ENCODE data around the gene RNF114.
"Not testable (repeated sequence)": the region's sequence is repeated elsewhere in the genome, so short reads cannot be mapped to it uniquely, and the experiment has no call there.

The RNF114 gene

DNA sequence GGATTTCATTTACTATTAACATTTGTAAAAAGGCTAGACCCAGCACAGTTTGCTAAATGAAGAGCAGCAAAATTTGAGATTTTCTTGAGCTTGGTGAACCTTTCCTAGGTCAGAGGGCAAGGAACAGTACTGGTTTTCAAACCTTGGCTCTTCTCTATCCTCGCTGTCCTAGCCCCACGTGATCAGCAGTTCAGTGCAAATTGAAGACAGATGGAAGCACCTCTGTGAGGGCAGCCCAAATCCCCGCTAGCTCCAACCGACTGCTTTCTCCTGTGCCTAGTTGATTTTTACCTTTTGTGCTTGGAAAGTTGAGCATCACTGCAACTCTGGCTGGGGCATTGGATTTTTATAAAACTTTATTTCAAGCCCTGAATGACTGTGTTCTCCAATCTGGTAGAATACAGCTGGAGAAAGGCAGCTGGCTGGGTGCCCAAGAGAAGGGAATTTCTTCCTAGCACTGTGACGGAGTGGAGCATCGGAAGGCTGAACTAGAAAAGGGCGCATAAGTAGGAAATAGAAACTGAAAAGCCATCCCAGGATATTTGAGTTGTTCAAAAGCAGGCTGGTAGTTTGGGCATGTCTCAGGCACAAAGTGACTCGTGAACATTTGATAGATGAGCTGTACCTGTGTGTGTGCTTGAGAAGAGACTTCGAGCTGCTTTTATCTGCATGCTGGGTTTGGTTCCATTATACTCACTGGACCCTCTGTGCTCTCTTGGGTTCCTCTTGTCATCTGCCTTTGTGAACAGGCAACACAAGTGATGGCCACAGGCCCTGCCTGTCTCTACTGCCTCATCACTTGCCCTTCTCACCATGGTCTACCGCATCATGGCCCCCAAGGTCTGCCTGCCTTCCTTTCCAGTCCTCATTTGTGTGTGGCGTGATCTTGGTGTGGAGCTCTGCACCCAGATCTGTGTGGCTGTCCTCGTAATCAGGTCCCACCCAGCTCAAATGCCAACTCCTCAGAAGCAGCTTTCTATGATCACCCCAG lies 2.3 kb downstream of the RNF114 start:
- no peaks in the 10 kb centered on the region for H3K27me3 Mint-ChIP-seq
- H3K9me3 Mint-ChIP-seq, result no peaks in the 10 kb centered on the region
- H3K4me3 Mint-ChIP-seq, result peak overlapping the region; percentile 98
- peaks cover 55% of the 10 kb centered on the region for H3K4me1 Mint-ChIP-seq
- peaks cover 4% of the 10 kb centered on the region for H3K36me3 Mint-ChIP-seq
- peak overlapping the region; percentile 63 for H3K27ac Mint-ChIP-seq

- Mint-ChIP-seq H3K9me3 (no peaks in the 10 kb centered on the region), H3K27ac (no peak overlapping the region), H3K27me3 (no peaks in the 10 kb centered on the region), H3K4me1 (peaks cover 51% of the 10 kb centered on the region), H3K36me3 (peaks cover 7% of the 10 kb centered on the region), H3K4me3 (no peak overlapping the region)
Observed at GRCh38 chr20:49941456-49941855, 5.3 kb downstream of the RNF114 start.

- Mint-ChIP-seq H3K4me1 (peaks cover 51% of the 10 kb centered on the region), H3K36me3 (peaks cover 9% of the 10 kb centered on the region), H3K27me3 (no peaks in the 10 kb centered on the region), H3K27ac (no peak overlapping the region), H3K9me3 (no peaks in the 10 kb centered on the region), H3K4me3 (no peak overlapping the region)
Observed at GRCh38 chr20:49942303-49942702, 6.1 kb downstream of the RNF114 start.

- Mint-ChIP-seq H3K36me3 (peaks cover 11% of the 10 kb centered on the region), H3K4me3 (no peak overlapping the region), H3K4me1 (peaks cover 47% of the 10 kb centered on the region)
Observed at GRCh38 chr20:49942942-49943341, 6.7 kb downstream of the RNF114 start.

GRCh38 chr20:49945306-49945700 lies 9.1 kb downstream of the RNF114 start:
- H3K27me3 Mint-ChIP-seq, result no peaks in the 10 kb centered on the region
- H3K4me3 Mint-ChIP-seq, result no peak overlapping the region
- peaks cover 25% of the 10 kb centered on the region for H3K4me1 Mint-ChIP-seq
- no peak overlapping the region for H3K27ac Mint-ChIP-seq
- peaks cover 19% of the 10 kb centered on the region for H3K36me3 Mint-ChIP-seq
- H3K9me3 Mint-ChIP-seq, result no peaks in the 10 kb centered on the region

More at GRCh38 chr20:49942942-49943341, 6.7 kb downstream of the RNF114 start:
- Mint-ChIP-seq H3K27me3 (no peaks in the 10 kb centered on the region), H3K9me3 (no peaks in the 10 kb centered on the region), H3K27ac (no peak overlapping the region)

- Mint-ChIP-seq H3K4me1 (peaks cover 24% of the 10 kb centered on the region), H3K4me3 (no peak overlapping the region), H3K27me3 (no peaks in the 10 kb centered on the region), H3K9me3 (no peaks in the 10 kb centered on the region), H3K36me3 (peaks cover 19% of the 10 kb centered on the region), H3K27ac (no peak overlapping the region)
Observed at GRCh38 chr20:49945701-49946477, 9.7 kb downstream of the RNF114 start.

GRCh38 chr20:49948178-49948577 lies 12.0 kb downstream of the RNF114 start:
- no peaks in the 10 kb centered on the region for H3K27me3 Mint-ChIP-seq
- H3K9me3 Mint-ChIP-seq, result no peaks in the 10 kb centered on the region
- peaks cover 20% of the 10 kb centered on the region for H3K4me1 Mint-ChIP-seq
- peak overlapping the region; percentile 31 for H3K27ac Mint-ChIP-seq
- no peak overlapping the region for H3K4me3 Mint-ChIP-seq
- peaks cover 20% of the 10 kb centered on the region for H3K36me3 Mint-ChIP-seq

DNA sequence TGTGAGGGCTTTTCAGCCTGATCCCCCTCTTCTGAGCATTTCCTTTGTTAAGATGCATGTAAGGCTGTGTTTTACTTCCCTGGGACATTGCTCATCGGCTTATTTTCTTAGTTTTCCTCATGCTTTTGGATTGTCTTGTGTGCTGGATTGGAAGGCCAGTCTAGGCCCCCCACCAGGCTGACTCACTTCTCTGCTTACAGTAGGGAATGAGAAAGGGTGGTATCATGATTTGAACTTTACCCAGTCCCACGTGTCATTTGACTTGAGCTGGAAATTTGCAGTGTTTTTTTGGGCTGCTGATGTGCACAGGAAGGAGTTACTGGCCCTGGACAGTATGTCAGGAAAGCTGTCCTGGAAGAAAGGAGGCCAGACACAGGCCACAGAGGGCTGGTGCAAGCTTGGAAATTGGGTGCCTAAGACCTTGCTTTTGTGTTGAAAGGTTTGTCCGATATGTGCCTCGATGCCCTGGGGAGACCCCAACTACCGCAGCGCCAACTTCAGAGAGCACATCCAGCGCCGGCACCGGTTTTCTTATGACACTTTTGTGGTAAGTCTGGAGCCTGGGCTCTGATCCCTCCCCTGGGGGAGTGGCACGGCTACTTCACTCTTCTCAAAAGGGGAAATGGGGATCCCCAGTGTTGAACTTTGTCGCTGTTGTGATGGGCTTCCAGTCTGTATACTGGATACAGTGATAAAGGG lies 12.8 kb downstream of the RNF114 start:
- H3K9me3 Mint-ChIP-seq, result no peaks in the 10 kb centered on the region
- peaks cover 20% of the 10 kb centered on the region for H3K36me3 Mint-ChIP-seq
- H3K27me3 Mint-ChIP-seq, result no peaks in the 10 kb centered on the region
- no peak overlapping the region for H3K4me3 Mint-ChIP-seq
- peak overlapping the region; percentile 84 for H3K27ac Mint-ChIP-seq
- H3K4me1 Mint-ChIP-seq, result peaks cover 20% of the 10 kb centered on the region

DNA sequence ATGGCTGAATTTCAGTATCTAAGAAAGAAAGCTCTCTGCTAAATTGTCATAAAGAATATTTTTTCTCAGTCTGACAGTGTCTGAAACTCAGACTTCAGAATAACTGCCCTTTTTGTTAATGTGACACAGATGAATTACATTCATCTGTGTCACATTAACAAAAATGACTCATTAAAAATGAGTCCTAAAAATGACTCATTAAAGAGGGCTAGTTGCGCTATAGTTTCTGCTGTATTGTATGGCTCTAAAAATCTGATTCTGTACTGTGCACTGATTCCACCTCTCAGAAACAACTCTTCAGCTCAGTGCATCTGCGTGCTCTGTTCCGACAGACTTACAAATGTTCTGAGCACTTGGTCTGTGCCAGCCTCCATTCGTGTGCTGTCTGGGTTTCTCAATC lies 15.0 kb downstream of the RNF114 start:
- peaks cover 26% of the 10 kb centered on the region for H3K36me3 Mint-ChIP-seq
- H3K4me1 Mint-ChIP-seq, result peaks cover 15% of the 10 kb centered on the region
- H3K9me3 Mint-ChIP-seq, result no peaks in the 10 kb centered on the region

DNA sequence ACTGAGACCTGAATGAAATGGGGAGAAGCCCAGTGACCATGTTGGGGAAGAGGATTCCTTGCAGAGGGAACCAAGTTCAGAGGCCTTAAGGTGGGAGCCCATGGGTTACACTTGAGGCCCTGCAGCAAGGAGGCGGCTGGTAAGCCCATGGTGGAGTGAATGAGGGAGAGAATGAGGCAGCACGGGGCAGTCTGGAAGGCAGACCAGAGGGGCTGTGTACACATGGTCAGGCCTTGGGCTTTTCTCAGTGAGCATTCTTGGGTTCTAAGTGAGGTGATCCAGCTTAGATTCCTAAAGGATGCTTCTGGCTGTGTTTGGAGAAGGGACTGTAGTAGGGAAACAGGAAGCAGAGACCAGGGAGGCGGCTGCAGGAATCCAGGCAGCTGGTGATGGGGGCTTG lies 19.0 kb downstream of the RNF114 start:
- Mint-ChIP-seq H3K27ac (no peak overlapping the region), H3K36me3 (peaks cover 18% of the 10 kb centered on the region), H3K4me3 (no peak overlapping the region), H3K4me1 (peaks cover 10% of the 10 kb centered on the region), H3K9me3 (no peaks in the 10 kb centered on the region), H3K27me3 (no peaks in the 10 kb centered on the region)

More for the DNA sequence above, 15.0 kb downstream of the RNF114 start:
- H3K27ac Mint-ChIP-seq, result peak overlapping the region; percentile 46
- no peak overlapping the region for H3K4me3 Mint-ChIP-seq
- no peaks in the 10 kb centered on the region for H3K27me3 Mint-ChIP-seq

- not testable (repeated sequence) for H3K4me3 Mint-ChIP-seq, H3K27ac Mint-ChIP-seq, H3K9me3 Mint-ChIP-seq, H3K27me3 Mint-ChIP-seq, H3K4me1 Mint-ChIP-seq
- H3K36me3 Mint-ChIP-seq, result peaks cover 17% of the 10 kb centered on the region
Observed at GRCh38 chr20:49955830-49956396, 19.7 kb downstream of the RNF114 start.

DNA sequence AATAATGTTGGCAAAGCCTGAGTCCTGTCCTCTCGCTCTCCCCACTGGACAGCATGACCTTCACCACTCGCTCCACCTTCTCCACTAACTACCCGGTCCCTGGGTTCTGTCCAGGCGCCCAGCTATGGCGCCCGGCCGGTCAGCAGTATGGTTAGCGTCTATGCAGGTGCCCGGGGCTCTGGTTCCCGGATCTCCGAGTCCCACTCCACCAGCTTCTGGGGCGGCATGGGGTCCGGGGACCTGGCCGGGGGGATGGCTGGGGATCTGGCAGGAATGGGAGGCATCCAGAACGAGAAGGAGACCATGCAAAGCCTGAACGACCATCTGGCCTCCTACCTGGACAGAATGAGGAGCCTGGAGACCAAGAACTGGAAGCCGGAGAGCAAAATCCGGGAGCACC lies 20.5 kb downstream of the RNF114 start:
- Mint-ChIP-seq H3K27me3 (no peaks in the 10 kb centered on the region), H3K27ac (no peak overlapping the region), H3K36me3 (peaks cover 20% of the 10 kb centered on the region), H3K9me3 (no peaks in the 10 kb centered on the region), H3K4me1 (peaks cover 3% of the 10 kb centered on the region), H3K4me3 (no peak overlapping the region)

DNA sequence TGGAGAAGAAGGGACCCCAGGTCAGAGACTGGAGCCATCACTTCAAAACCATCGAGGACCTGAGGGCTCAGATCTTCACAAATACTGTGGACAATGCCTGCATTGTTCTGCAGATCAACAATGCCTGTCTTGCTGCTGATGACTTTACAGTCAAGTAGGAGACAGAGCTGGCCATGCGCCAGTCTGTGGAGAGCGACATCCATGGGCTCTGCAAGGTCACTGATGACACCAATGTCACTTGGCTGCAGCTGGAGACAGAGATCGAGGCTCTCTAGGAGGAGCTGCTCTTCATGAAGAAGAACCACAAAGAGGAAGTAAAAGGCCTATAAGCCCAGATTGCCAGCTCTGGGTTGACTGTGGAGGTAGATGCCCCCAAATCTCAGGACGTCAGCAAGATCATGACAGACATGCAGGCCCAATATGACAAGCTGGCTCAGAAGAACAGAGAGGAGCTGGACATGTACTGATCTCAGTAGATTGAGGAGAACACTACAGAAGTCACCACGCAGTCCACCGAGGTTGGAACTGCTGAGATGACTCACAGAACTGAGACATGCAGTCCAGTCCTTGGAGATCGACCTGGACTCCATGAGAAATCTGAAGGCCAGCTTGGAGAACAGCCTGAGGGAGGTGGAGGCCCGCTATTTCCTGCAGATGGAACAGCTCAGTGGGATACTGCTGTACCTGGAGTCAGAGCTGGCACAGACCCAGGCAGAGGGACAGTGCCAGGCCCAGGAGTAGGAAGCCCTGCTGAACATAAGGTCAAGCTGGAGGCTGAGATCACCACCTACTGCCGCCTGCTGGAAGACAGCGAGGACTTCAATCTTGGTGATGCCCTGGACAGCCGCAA lies 21.1 kb downstream of the RNF114 start:
- H3K4me3 Mint-ChIP-seq, H3K9me3 Mint-ChIP-seq, H3K27ac Mint-ChIP-seq, H3K27me3 Mint-ChIP-seq, H3K4me1 Mint-ChIP-seq: not testable (repeated sequence)
- peaks cover 19% of the 10 kb centered on the region for H3K36me3 Mint-ChIP-seq

GRCh38 chr20:49961413-49961812 lies 25.2 kb downstream of the RNF114 start:
- Mint-ChIP-seq H3K27me3 (no peaks in the 10 kb centered on the region), H3K36me3 (peaks cover 6% of the 10 kb centered on the region), H3K4me1 (no peaks in the 10 kb centered on the region), H3K9me3 (no peaks in the 10 kb centered on the region), H3K27ac (no peak overlapping the region), H3K4me3 (no peak overlapping the region)
